Gastroesophageal sphincter (tissue), 4 donors: ENCODE results near the gene RNASET2. TPM values are rescaled to one million over a fixed set of nuclear protein-coding genes. Genes with fewer than 3 reads are reported as not detected.
"Not testable (repeated sequence)": the region's sequence is repeated elsewhere in the genome, so short reads cannot be mapped to it uniquely, and the experiment has no call there.

Experiments used
- ATAC-seq: fragments of 150-250 bp; one replicate; pipeline ENCODE4 v1.9.1; 2016; ENCODE audit warnings: mild to moderate bottlenecking, moderate library complexity
- H3K27ac ChIP-seq, 4 donors: fragments of 200-600 bp; sonication (generic) in 3 of 4; 1 replicate in 3 of 4; 2 replicates in 1 of 4; pipeline ENCODE4 v1.5.1; 2016 to 2019
- H3K27me3 ChIP-seq: fragments of 200-600 bp; sonication (generic); one replicate; pipeline ENCODE4 v1.5.1; 2019
- H3K36me3 ChIP-seq, 2 donors: fragments of 200-600 bp; sonication (generic); one replicate each; pipeline ENCODE4 v1.5.1; 2019; ENCODE audit warnings: control low read depth in 1 of 2
- H3K4me1 ChIP-seq, 3 donors: fragments of 200-600 bp; sonication (generic); 1 replicate in 2 of 3; 2 replicates in 1 of 3; pipeline ENCODE4 v1.5.1; 2016 to 2019; ENCODE audit warnings: control low read depth in 2 of 3
- H3K4me3 ChIP-seq, 2 donors: fragments of 200-600 bp; sonication (generic); one replicate each; pipeline ENCODE4 v1.5.1; 2019; ENCODE audit warnings: mild to moderate bottlenecking in 1 of 2, moderate library complexity in 1 of 2
- H3K9me3 ChIP-seq, 3 donors: fragments of 200-600 bp; sonication (generic); one replicate each; pipeline ENCODE4 v1.5.1; 2017 to 2019; ENCODE audit warnings: control low read depth in 2 of 3
- CTCF ChIP-seq, 4 experiments: fragments of 200-600 bp in 2 of 4; fragments of 450-650 bp in 2 of 4; sonication (generic) in 1 of 4; IDR thresholded peaks; one replicate each; pipeline ENCODE4 v1.5.1; 2017 to 2019; ENCODE audit warnings: antibody characterized with exemption in 4 of 4, mild to moderate bottlenecking in 2 of 4, moderate library complexity in 2 of 4
- EP300 ChIP-seq: sonication (generic); formaldehyde crosslinking; IDR thresholded peaks from one replicate; pipeline ENCODE4 v1.6.1; 2017; ENCODE audit warnings: antibody characterized with exemption, mild to moderate bottlenecking
- POLR2A ChIP-seq, 2 donors: fragments of 450-650 bp; IDR thresholded peaks; one replicate each; pipeline ENCODE4 v1.6.1; 2017; ENCODE audit warnings: antibody characterized with exemption in 2 of 2, mild to moderate bottlenecking in 2 of 2, moderate library complexity in 1 of 2
- POLR2AphosphoS5 ChIP-seq: sonication (generic); formaldehyde crosslinking; IDR thresholded peaks from one replicate; pipeline ENCODE4 v1.6.1; 2017; ENCODE audit warnings: antibody characterized with exemption
- WGBS, 2 donors: methylation state at CpG; one replicate each; pipeline ENCODE4 v1.1.5; 2018; ENCODE audit warnings: low coverage in 1 of 2; 5-methylcytosine and 5-hydroxymethylcytosine counted together
- total RNA-seq, 4 donors: library from RNA; depleted of rRNA; stranded (reverse); fragments of >200 nt; gene quantifications; one replicate each; pipeline ENCODE4 v1.1.0, GENCODE V29; 2016

Gene RNASET2
- total RNA-seq, 4 donors from 2014 or later: 18.4 to 46.6 (median 26.2) TPM

- H3K27me3 ChIP-seq, ATAC-seq, H3K9me3 ChIP-seq: not testable (repeated sequence)
- Histone ChIP-seq H3K36me3 (peaks cover 0 to 44% of the 10 kb centered on the region in 2 donors), H3K4me3 (peak overlapping the region in 1 of 2 donors; percentile 25), H3K27ac (peak overlapping the region in 3 of 4 donors; percentile 51 to 59 (median 54)), H3K4me1 (peaks cover 0 to 29% (median 7%) of the 10 kb centered on the region in 3 donors)
- WGBS, 2 donors: 68 to 74% methylated on average over 10 to 12 of the region's 17 CpGs
- peak in 3 of 4 experiments; percentile 42 to 67 (median 51) for TF ChIP-seq CTCF (IDR thresholded peaks at IDR 0.05)
Measured at GRCh38 chr6:166950892-166951669, 5.3 kb downstream of the RNASET2 start.

GRCh38 chr6:166950443-166950821 is 5.9 kb downstream of the RNASET2 start:
- H3K9me3 ChIP-seq: no peaks in the 10 kb centered on the region
- TF ChIP-seq POLR2AphosphoS5 (no peak), CTCF (IDR thresholded peaks at IDR 0.05) (no peak), EP300 (no peak), POLR2A (IDR thresholded peaks at IDR 0.05) (no peak)
- peaks cover 0 to 48% of the 10 kb centered on the region in 2 donors for H3K36me3 ChIP-seq
- H3K27me3 ChIP-seq: no peaks in the 10 kb centered on the region
- no peak overlapping the region for H3K4me3 ChIP-seq
- ATAC-seq: peak; percentile 53
- peaks cover 0 to 23% (median 2%) of the 10 kb centered on the region in 3 donors for H3K4me1 ChIP-seq
- WGBS, 2 donors: 77 to 83% methylated on average over 3 to 4 of the region's 10 CpGs
- peak overlapping the region in 3 of 4 donors; percentile 51 to 59 (median 54) for H3K27ac ChIP-seq

- Histone ChIP-seq H3K27me3 (no peaks in the 10 kb centered on the region), H3K36me3 (peaks cover 0 to 48% of the 10 kb centered on the region in 2 donors), H3K9me3 (no peaks in the 10 kb centered on the region), H3K4me3 (no peak overlapping the region), H3K27ac (peak overlapping the region in 3 of 4 donors; percentile 2 to 51 (median 31)), H3K4me1 (peaks cover 0 to 16% (median 0%) of the 10 kb centered on the region in 3 donors)
- WGBS, 2 donors: 60 to 68% methylated on average over 2 to 6 of the region's 9 CpGs
- no peak for ATAC-seq
- TF ChIP-seq POLR2AphosphoS5: no peak
- no peak for TF ChIP-seq CTCF (IDR thresholded peaks at IDR 0.05)
- no peak for TF ChIP-seq POLR2A (IDR thresholded peaks at IDR 0.05)
- no peak for TF ChIP-seq EP300
Measured at GRCh38 chr6:166949528-166950442, 6.6 kb downstream of the RNASET2 start.

- ATAC-seq, H3K4me3 ChIP-seq, H3K27ac ChIP-seq, H3K9me3 ChIP-seq, H3K27me3 ChIP-seq: not testable (repeated sequence)
- Histone ChIP-seq H3K36me3 (peaks cover 0 to 50% of the 10 kb centered on the region in 2 donors), H3K4me1 (peaks cover 0 to 12% (median 0%) of the 10 kb centered on the region in 3 donors)
- 67 to 80% methylated on average over 1 to 4 of the region's 6 CpGs for WGBS, 2 donors
Measured at GRCh38 chr6:166948724-166949123, 7.6 kb downstream of the RNASET2 start.

GRCh38 chr6:166947251-166947650 is 9.1 kb downstream of the RNASET2 start:
- H3K9me3 ChIP-seq: no peaks in the 10 kb centered on the region
- peaks cover 0 to 12% (median 0%) of the 10 kb centered on the region in 3 donors for H3K4me1 ChIP-seq
- ATAC-seq: no peak
- WGBS, 2 donors: 83 to 89% methylated on average over 1 of the region's 5 CpGs
- H3K4me3 ChIP-seq: no peak overlapping the region
- no peaks in the 10 kb centered on the region for H3K27me3 ChIP-seq
- no peak overlapping the region for H3K27ac ChIP-seq
- no peak for TF ChIP-seq CTCF (IDR thresholded peaks at IDR 0.05)
- TF ChIP-seq POLR2AphosphoS5: no peak
- TF ChIP-seq EP300: no peak
- no peak for TF ChIP-seq POLR2A (IDR thresholded peaks at IDR 0.05)
- peaks cover 0 to 50% of the 10 kb centered on the region in 2 donors for H3K36me3 ChIP-seq
